T-helper 2 cell treated with Interferon-gamma antibody and Interleukin-4, amounts not matched to agents 5 μg/mL and 100 μg/mL, for 36 hours (primary cell): ENCODE results near the gene HERC2.
"Not testable (repeated sequence)": the region's sequence is repeated elsewhere in the genome, so short reads cannot be mapped to it uniquely, and the experiment has no call there.

ENCODE experiments used
- DNase-seq: peaks from one replicate; pipeline ENCODE4 v3.0.0; 2021; ENCODE audit warnings: low spot score
- H3K27ac Mint-ChIP-seq: one replicate; pipeline ENCODE4 v1.8.0; 2021; ENCODE audit warnings: mild to moderate bottlenecking, mixed read lengths
- H3K27me3 Mint-ChIP-seq: one replicate; pipeline ENCODE4 v1.8.0; 2021; ENCODE audit warnings: low read depth, mixed read lengths
- H3K36me3 Mint-ChIP-seq: one replicate; pipeline ENCODE4 v1.8.0; 2021; ENCODE audit warnings: low read depth, mixed read lengths
- H3K4me1 Mint-ChIP-seq: one replicate; pipeline ENCODE4 v1.8.0; 2021; ENCODE audit warnings: low read depth, mixed read lengths
- H3K4me3 Mint-ChIP-seq: one replicate; pipeline ENCODE4 v1.8.0; 2022; ENCODE audit warnings: mild to moderate bottlenecking, moderate library complexity, mixed read lengths
- H3K9me3 Mint-ChIP-seq: one replicate; pipeline ENCODE4 v1.8.0; 2021; ENCODE audit warnings: mixed read lengths

Gene HERC2

DNA sequence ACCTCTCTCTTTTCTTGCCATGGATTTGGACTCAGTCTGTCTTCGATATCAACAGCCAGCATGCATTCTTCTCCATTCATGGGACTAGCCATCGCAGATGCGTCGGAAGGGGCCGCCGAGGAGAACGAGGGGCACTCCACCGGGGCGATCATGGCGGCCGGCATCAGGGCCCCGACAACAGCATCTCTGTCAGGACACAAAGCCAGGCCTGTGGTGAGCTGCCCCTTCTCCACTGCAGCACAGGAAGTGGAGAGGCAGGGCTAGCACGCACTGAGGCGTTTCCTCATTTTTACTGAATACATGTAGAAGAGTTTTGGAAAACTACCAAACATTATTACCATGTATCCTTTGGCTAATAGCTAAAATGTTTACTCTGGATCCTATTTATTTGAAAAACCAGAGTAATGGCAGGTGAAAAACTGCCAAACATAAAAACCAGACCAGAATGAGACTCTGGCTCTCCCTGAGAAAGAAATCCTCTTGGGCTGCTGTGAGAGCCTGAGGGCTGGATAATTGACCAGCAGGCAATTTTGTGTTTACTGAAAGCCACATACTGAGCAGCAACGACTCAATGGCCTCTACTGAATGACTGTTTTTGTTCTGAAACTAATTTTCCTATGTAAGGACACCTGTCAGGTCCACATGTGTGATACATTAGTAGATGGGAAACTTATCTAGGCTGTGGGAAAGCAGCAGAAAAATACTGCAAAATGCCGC is 153.4 kb downstream of the HERC2 start:
- H3K27ac Mint-ChIP-seq, H3K4me1 Mint-ChIP-seq, DNase-seq, H3K4me3 Mint-ChIP-seq, H3K9me3 Mint-ChIP-seq, H3K27me3 Mint-ChIP-seq: not testable (repeated sequence)
- peaks cover 39% of the 10 kb centered on the region for H3K36me3 Mint-ChIP-seq

DNA sequence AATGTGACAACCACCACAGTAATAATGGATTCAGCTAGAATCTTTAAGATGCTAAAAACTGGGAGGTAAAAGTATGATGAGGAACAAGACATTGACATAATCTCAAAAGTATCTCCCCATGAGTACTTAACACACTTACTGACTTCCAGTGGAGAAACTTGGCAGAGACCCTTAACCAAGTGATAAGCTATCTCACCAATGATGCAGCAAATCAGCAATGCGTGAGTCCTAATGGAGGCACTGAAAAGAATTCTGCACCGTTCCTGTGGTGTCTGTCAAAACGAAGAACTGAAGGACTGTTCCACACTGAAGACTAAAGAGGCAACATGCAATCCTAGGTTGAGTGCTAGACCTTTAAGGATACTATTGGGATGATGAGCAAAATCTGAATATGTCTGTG is 154.9 kb downstream of the HERC2 start:
- Mint-ChIP-seq H3K9me3 (no peaks in the 10 kb centered on the region), H3K4me3 (no peak overlapping the region), H3K36me3 (peaks cover 45% of the 10 kb centered on the region), H3K27me3 (no peaks in the 10 kb centered on the region), H3K27ac (no peak overlapping the region), H3K4me1 (peaks cover 2% of the 10 kb centered on the region)
- DNase-seq = no peak

DNA sequence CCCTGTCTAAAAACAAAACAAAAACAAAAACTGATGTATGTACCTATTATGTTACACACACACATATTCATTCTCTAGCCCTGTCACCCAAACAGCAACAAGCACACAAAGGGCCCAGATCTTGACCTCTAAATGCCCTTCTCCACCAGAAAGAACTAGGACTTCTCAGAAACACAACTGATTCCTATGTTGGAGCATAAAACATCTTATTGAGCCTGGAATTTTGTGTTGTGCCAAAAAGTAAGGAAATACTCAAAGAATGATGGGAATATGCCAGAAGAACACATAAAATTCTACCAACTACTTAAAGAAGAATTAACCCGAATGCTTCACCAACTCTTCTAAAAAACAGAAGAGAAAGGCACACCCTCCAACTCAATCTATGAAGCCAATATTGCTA is 156.2 kb downstream of the HERC2 start:
- peaks cover 2% of the 10 kb centered on the region for H3K4me1 Mint-ChIP-seq
- H3K36me3 Mint-ChIP-seq = peaks cover 47% of the 10 kb centered on the region
- no peaks in the 10 kb centered on the region for H3K9me3 Mint-ChIP-seq
- H3K27me3 Mint-ChIP-seq = no peaks in the 10 kb centered on the region
- no peak for DNase-seq
- no peak overlapping the region for H3K4me3 Mint-ChIP-seq
- no peak overlapping the region for H3K27ac Mint-ChIP-seq

DNA sequence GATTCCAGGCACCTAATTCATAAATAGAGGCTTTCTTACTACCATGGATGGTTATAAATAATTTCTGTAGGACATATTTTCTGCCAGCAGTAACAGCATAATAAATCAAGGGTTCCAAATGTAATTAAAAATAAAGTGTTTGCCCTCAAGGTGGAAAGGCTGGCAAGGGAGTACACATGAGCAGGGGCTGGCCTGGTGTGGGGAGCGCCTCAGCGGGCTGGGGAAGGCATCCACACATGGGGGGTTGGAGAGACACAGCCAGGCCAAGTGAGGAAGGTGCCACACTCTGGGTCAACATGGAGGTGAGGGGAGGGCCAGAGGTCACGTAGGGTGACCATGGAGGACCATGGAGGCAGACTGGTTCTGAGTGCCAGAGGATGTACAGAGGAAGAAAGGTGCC is 157.1 kb downstream of the HERC2 start:
- Mint-ChIP-seq H3K36me3 (peaks cover 45% of the 10 kb centered on the region), H3K27me3 (no peaks in the 10 kb centered on the region), H3K4me1 (peaks cover 2% of the 10 kb centered on the region), H3K4me3 (no peak overlapping the region), H3K9me3 (no peaks in the 10 kb centered on the region), H3K27ac (peak overlapping the region; percentile 39)
- no peak for DNase-seq

DNA sequence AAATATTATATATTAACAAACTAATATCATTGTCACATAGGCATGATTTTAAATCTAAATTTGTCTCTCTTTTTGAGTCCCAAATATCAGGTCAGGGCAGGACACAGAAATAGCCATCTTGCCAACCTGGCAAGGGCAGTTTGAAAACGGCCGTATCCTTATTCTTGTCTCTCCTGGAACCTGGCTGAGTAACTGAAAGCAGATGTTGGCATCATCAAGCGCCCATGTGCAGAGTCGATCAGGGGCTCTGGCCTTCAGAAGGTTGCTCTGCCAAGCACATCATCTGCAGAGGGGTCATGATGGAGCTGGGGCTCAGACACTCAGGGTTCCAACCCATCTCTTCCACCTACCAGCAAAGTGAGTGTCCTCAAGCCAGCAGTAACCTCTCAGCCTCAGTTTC is 167.7 kb downstream of the HERC2 start:
- H3K27ac Mint-ChIP-seq = no peak overlapping the region
- no peak for DNase-seq
- H3K4me1 Mint-ChIP-seq = peaks cover 2% of the 10 kb centered on the region
- H3K27me3 Mint-ChIP-seq = no peaks in the 10 kb centered on the region
- H3K4me3 Mint-ChIP-seq = no peak overlapping the region
- H3K9me3 Mint-ChIP-seq = peaks cover 16% of the 10 kb centered on the region
- peaks cover 10% of the 10 kb centered on the region for H3K36me3 Mint-ChIP-seq

DNA sequence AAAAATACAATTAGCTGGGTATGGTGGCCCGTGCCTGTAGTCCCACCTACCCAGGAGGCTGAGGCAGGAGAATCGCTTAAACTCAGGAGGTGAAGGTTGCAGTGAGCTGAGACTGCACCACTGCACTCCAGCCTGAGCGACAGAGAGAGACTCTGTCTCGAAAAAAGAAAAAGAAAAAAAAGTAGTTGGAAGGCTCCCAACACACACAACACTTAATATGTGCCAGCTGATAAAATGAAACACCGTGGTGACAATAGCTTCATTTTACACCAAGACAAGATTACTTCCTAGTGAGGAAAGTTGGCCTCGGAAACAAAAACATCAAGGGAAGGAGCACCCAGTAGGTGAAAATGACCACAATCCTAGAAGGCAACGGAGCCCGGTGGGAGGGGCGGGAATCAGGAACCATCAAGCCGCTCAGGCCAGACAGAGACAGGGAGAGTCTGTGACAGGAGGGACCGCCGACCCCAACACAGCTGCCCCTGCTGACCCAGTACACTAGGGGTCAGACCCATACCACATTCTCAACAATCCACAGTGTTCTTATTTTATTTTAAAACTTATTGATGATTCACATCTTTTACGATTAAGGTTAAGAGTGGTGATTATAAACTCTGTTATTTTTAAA is 168.4 kb downstream of the HERC2 start:
- DNase-seq = no peak
- Mint-ChIP-seq H3K9me3 (peaks cover 16% of the 10 kb centered on the region), H3K36me3 (peaks cover 10% of the 10 kb centered on the region), H3K4me3 (no peak overlapping the region), H3K27me3 (no peaks in the 10 kb centered on the region), H3K27ac (no peak overlapping the region), H3K4me1 (peaks cover 2% of the 10 kb centered on the region)

DNA sequence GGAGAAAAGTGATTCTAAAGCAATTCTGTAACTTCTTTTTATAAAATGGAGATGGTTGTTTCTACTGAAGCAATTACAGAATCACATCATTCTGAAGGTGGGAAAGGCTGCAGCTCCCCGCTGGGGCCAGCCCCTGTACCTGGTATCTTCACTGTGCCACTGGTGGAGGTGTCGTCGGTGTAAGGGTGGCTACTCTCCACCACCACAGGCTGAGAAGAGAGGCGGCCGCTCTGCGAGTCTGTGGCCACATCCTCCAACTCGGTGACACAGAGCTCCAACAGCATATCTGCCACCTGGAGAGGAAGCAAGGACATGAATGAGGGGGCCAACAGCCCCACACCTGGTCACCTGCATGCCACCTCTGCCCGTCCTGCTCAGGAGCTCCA is 169.4 kb downstream of the HERC2 start:
- not testable (repeated sequence) for H3K27ac Mint-ChIP-seq
- peaks cover 10% of the 10 kb centered on the region for H3K9me3 Mint-ChIP-seq

DNA sequence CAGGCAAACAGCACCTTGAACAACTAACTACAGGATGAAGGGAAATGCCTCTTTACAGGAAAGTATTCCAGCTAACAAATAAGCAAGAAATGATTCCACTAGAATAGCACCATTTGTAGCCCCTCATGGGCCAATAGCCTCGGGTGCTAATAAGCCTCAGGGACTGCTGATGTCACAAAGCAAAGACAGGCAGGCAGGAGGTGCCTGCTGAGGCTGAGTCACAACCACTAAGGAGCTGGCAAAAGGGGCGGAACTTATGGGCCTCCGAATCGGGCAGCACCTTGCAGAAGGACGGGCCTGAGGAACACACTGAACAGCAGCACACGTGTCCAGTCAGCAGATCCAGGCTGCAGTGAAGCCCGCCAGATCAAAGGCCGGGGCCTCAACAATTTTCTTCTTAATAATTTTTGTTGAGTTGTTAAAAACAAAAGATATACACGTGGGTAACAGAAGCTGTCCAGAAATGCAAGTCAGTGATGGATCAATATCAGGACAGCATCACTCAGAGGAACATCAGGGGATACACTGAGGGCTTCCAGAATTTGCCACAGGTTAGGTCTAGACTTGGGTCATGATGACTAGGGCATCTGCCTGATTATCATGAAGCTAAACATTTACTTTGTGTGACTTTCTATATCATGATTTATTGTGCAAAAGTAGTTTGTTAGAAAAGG is 170.0 kb downstream of the HERC2 start:
- H3K27ac Mint-ChIP-seq, H3K36me3 Mint-ChIP-seq, H3K4me3 Mint-ChIP-seq, H3K4me1 Mint-ChIP-seq, H3K27me3 Mint-ChIP-seq, H3K9me3 Mint-ChIP-seq, DNase-seq: not testable (repeated sequence)

More for the DNA sequence above, 169.4 kb downstream of the HERC2 start:
- not testable (repeated sequence) for H3K27me3 Mint-ChIP-seq, H3K36me3 Mint-ChIP-seq, H3K4me3 Mint-ChIP-seq, DNase-seq, H3K4me1 Mint-ChIP-seq

DNA sequence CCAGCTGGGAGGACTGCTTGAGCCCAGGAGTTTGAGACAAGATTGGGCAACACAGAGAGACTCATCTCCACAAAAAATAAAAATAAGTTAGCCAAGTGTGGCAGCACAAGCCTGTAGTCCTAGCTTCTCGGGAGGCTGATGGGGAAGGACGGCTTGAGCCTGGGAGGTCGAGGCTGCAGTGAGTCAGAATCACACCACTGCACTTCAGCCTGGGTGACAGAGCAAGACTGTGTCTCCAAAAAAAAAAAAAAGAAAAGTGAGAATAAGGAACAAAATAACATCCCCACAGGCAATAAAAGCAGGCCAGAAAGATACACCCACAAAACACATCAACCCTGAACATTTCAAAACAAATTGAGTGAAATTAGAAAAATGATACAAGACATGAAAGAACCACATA is 174.2 kb downstream of the HERC2 start:
- Mint-ChIP-seq H3K36me3 (peaks cover 30% of the 10 kb centered on the region), H3K27me3 (no peaks in the 10 kb centered on the region), H3K4me1 (peaks cover 7% of the 10 kb centered on the region), H3K9me3 (peaks cover 6% of the 10 kb centered on the region), H3K4me3 (no peak overlapping the region), H3K27ac (no peak overlapping the region)
- DNase-seq = no peak

DNA sequence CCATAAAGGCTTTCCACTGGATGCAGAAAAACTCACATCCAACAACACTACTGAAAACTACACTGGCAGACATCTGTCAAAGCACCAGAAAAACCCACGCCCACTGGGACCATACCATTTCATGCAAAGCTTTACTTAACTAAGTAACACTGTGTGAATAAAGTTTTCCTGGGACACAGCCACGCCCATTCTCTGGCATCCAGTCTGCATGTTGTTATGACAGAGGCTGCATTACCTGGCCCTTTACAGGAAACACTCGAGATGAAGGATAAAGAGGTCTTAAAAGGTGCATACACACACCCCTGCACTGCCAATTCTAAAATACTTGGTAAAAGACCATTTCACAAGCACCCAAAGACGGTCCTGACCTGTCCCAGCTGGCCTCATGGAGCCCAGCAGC is 176.6 kb downstream of the HERC2 start:
- not testable (repeated sequence) for H3K4me3 Mint-ChIP-seq, H3K9me3 Mint-ChIP-seq, H3K27me3 Mint-ChIP-seq, DNase-seq, H3K4me1 Mint-ChIP-seq
- peak overlapping the region; percentile 20 for H3K27ac Mint-ChIP-seq
- peaks cover 36% of the 10 kb centered on the region for H3K36me3 Mint-ChIP-seq

DNA sequence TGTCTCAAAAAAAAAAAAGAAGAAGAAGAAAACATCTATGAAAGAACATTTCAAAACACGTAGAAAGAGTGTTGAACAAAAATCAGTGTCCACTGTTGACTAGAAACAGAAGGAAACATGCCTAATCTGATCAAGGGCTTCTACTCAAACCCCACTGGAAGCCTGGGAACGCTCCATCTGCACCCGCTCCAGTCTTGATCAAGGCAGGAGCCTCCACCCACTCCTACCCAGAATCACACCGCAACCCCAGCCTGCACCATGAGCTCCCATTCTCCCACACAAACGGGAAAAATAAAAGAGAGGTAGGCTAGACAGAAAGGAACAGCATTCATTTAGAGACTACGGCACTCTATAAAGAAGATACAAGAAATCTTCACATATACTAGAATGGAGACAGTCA is 181.9 kb downstream of the HERC2 start:
- DNase-seq = no peak
- Mint-ChIP-seq H3K9me3 (no peaks in the 10 kb centered on the region), H3K27ac (no peak overlapping the region), H3K36me3 (peaks cover 38% of the 10 kb centered on the region), H3K27me3 (no peaks in the 10 kb centered on the region), H3K4me1 (peaks cover 28% of the 10 kb centered on the region), H3K4me3 (no peak overlapping the region)

DNA sequence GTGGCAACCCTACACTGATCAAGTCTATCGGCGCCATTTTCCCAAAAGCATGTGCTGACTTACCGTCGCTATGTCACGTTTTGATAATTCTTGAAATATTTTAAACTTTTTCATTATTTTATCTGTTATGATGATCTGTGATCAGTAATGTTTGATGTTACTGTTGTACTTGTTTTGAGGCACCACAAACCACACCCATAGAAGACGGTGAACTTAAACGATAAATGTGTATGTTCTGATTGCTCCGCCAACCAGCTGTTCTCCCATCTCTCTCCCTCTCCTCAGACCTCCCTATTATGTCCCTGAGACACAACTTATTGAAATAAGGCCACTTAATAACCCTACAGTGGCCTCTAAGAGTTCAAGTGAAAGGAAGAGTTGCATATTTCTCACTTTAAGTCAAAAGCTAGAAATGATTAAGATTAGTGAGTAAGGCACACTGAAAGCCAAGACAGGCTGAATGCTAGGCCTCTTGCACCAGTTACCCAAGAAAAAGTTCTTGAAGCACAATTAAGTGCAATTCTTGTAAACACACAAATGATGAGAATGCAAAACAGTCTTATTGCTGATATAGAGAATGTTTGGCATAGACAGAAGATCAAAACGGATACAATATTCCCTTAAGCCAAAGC is 184.5 kb downstream of the HERC2 start:
- Mint-ChIP-seq H3K27ac (peak overlapping the region; percentile 72), H3K36me3 (peaks cover 38% of the 10 kb centered on the region), H3K4me3 (peak overlapping the region; percentile 39), H3K4me1 (peaks cover 30% of the 10 kb centered on the region)
- not testable (repeated sequence) for H3K9me3 Mint-ChIP-seq, DNase-seq, H3K27me3 Mint-ChIP-seq

DNA sequence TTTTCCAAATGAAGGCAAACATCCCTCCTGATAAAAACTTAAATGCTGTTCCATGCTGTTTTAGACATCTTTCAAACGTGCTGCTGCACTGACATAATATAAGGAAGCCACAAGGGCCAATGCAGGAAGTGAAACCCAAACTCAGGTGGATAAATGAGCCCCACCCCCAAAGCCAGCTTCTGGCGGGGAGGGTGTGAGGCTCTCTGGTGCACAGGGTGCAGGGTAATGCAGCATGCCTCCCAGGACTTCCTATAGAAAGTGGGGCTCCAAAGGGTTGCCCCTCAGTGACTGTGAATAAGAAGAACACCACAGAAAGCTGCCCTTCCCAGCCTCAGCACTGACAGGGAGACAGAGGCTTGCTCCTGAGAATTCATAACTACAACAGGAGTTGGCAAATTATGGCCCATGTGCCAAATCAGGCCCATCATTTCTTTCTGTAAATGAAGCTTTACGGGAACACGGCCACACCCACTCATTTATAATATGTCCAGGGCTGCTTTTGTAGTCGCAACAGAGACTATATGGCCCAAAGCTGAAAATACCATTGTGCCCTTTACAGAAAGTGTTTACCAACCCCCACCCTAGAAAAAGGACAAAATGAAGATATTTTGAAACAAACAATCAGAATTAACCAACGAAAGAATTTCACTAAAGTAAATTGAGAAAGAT is 185.6 kb downstream of the HERC2 start:
- Mint-ChIP-seq H3K4me1 (peaks cover 30% of the 10 kb centered on the region), H3K36me3 (peaks cover 34% of the 10 kb centered on the region), H3K27ac (peak overlapping the region; percentile 72), H3K4me3 (peak overlapping the region; percentile 30)
- not testable (repeated sequence) for H3K9me3 Mint-ChIP-seq, DNase-seq, H3K27me3 Mint-ChIP-seq

DNA sequence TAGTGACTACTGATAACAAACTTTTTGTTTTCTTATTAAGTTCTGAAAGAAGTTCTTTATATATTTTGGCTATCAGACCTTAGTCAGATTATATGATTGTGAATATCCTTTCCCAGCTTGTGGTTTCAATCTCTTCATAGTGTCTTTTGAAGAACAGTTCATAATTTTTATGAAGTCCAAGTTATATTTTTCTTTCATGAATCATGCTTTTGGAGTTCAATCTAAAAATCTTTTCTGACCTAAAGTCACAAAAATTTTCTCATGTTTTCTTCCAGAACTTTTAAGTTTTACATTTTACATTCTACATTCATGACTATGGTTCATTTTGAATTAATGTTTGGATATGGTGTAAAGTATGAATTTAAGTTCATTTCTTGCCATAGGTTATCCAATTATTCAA is 188.7 kb downstream of the HERC2 start:
- Mint-ChIP-seq H3K4me3 (no peak overlapping the region), H3K4me1 (peaks cover 30% of the 10 kb centered on the region), H3K27ac (no peak overlapping the region), H3K27me3 (no peaks in the 10 kb centered on the region), H3K36me3 (peaks cover 28% of the 10 kb centered on the region), H3K9me3 (no peaks in the 10 kb centered on the region)
- DNase-seq = no peak
